ENCODE results near the gene CDH23.
A peak's percentile ranks its signal among the peaks of the same experiment; 100 is the strongest.

Gene CDH23

GRCh38 chr10:71725998-71726579 is 329.4 kb downstream of the CDH23 start:
- Histone ChIP-seq H3F3A (ENCODE audit: insufficient read depth, low read length) (peaks cover 23% of the 10 kb centered on the region), H3K27ac (ENCODE audit: low read length) (peak overlapping the region; percentile 93; the same call in 1 of the 2 replicates), H3K27me3 (replicated peaks; ENCODE audit: insufficient read depth, low read length) (no peaks in the 10 kb centered on the region), H3K4me2 (ENCODE audit: low read depth, low read length) (no peak overlapping the region), H3K9me2 (replicated peaks; ENCODE audit: insufficient read depth, low read length) (no peaks in the 10 kb centered on the region), H4K20me1 (ENCODE audit: insufficient read depth, low read length) (no peaks in the 10 kb centered on the region), H3K9ac (ENCODE audit: low read length) (no peak overlapping the region), H2AFZ (ENCODE audit: low read length) (no peak overlapping the region), H3K79me2 (ENCODE audit: low read length) (no peaks in the 10 kb centered on the region), H3K4me1 (ENCODE audit: low read length) (peaks cover 29% of the 10 kb centered on the region), H3K9me3 (replicated peaks; ENCODE audit: insufficient read depth, low read length) (no peaks in the 10 kb centered on the region), H3K4me3 (ENCODE audit: low read length) (no peak overlapping the region), H3K36me3 (replicated peaks; ENCODE audit: insufficient read depth, low read length) (no peaks in the 10 kb centered on the region)
- no peak for TF ChIP-seq EZH2 (optimal IDR thresholded peaks at IDR 0.05; ENCODE audit: low read depth, low read length)
- peak; percentile 45 for TF ChIP-seq CTCF (IDR thresholded peaks at IDR 0.05; ENCODE audit: low read length)
- DNase-seq = peak; percentile 36

GRCh38 chr10:71726580-71727104 is 329.9 kb downstream of the CDH23 start:
- Histone ChIP-seq H3K27me3 (replicated peaks; ENCODE audit: insufficient read depth, low read length) (no peaks in the 10 kb centered on the region), H3F3A (ENCODE audit: insufficient read depth, low read length) (peaks cover 23% of the 10 kb centered on the region), H3K4me2 (ENCODE audit: low read depth, low read length) (0 out of 2 replicates have a peak overlapping the region, but pooled peaks have one; percentile 74), H3K4me1 (ENCODE audit: low read length) (peaks cover 29% of the 10 kb centered on the region), H3K79me2 (ENCODE audit: low read length) (no peaks in the 10 kb centered on the region), H2AFZ (ENCODE audit: low read length) (peak overlapping the region; percentile 85), H3K9me3 (replicated peaks; ENCODE audit: insufficient read depth, low read length) (no peaks in the 10 kb centered on the region), H3K4me3 (ENCODE audit: low read length) (no peak overlapping the region), H3K9ac (ENCODE audit: low read length) (no peak overlapping the region), H3K36me3 (replicated peaks; ENCODE audit: insufficient read depth, low read length) (no peaks in the 10 kb centered on the region), H3K9me2 (replicated peaks; ENCODE audit: insufficient read depth, low read length) (no peaks in the 10 kb centered on the region), H4K20me1 (ENCODE audit: insufficient read depth, low read length) (no peaks in the 10 kb centered on the region), H3K27ac (ENCODE audit: low read length) (peak overlapping the region; percentile 93; the same call in 1 of the 2 replicates)
- no peak for TF ChIP-seq EZH2 (optimal IDR thresholded peaks at IDR 0.05; ENCODE audit: low read depth, low read length)
- TF ChIP-seq CTCF (IDR thresholded peaks at IDR 0.05; ENCODE audit: low read length) = no peak
- no peak for TF ChIP-seq EZH2phosphoT487 (IDR thresholded peaks at IDR 0.05; ENCODE audit: low read length)
- no peak for DNase-seq

- H3K4me2 ChIP-seq (ENCODE audit: low read depth, low read length) = peak overlapping the region; percentile 74
- H2AFZ ChIP-seq (ENCODE audit: low read length) = peak overlapping the region; percentile 85
- H3K36me3 ChIP-seq (replicated peaks; ENCODE audit: insufficient read depth, low read length) = no peaks in the 10 kb centered on the region
- peaks cover 23% of the 10 kb centered on the region for H3F3A ChIP-seq (ENCODE audit: insufficient read depth, low read length)
- no peaks in the 10 kb centered on the region for H3K9me3 ChIP-seq (replicated peaks; ENCODE audit: insufficient read depth, low read length)
- peak overlapping the region; percentile 71 for H3K9ac ChIP-seq (ENCODE audit: low read length)
- H3K9me2 ChIP-seq (replicated peaks; ENCODE audit: insufficient read depth, low read length) = no peaks in the 10 kb centered on the region
- peaks cover 29% of the 10 kb centered on the region for H3K4me1 ChIP-seq (ENCODE audit: low read length)
- no peaks in the 10 kb centered on the region for H3K79me2 ChIP-seq (ENCODE audit: low read length)
- H3K27me3 ChIP-seq (replicated peaks; ENCODE audit: insufficient read depth, low read length) = no peaks in the 10 kb centered on the region
- no peaks in the 10 kb centered on the region for H4K20me1 ChIP-seq (ENCODE audit: insufficient read depth, low read length)
- peak overlapping the region; percentile 93 for H3K27ac ChIP-seq (ENCODE audit: low read length)
- H3K4me3 ChIP-seq (ENCODE audit: low read length) = peak overlapping the region; percentile 23; the same call in 1 of the 2 replicates
- DNase-seq = peak; percentile 81
- TF ChIP-seq CTCF (IDR thresholded peaks at IDR 0.05; ENCODE audit: low read length) (no peak), EZH2phosphoT487 (IDR thresholded peaks at IDR 0.05; ENCODE audit: low read length) (no peak), EZH2 (optimal IDR thresholded peaks at IDR 0.05; ENCODE audit: low read depth, low read length) (no peak)
Observed at GRCh38 chr10:71727105-71727737, 330.5 kb downstream of the CDH23 start.

Measured in MM.1S (cell line).